ENCODE results near the gene LINGO1. TPM values are rescaled to one million over a fixed set of nuclear protein-coding genes. Genes with fewer than 3 reads are reported as not detected.

Gene LINGO1
- total and polyA plus RNA-seq, 2 of the 8 experiments (the other 6 are each of a cell fraction or from before 2014, with no cell fraction given), result 57.1 to 114 TPM

- TF ChIP-seq CHD7 (IDR thresholded peaks at IDR 0.05; ENCODE audit: insufficient replicate concordance, low read length) (no peak), TBP (IDR thresholded peaks at IDR 0.05; ENCODE audit: low read depth, low read length) (no peak)
These were observed 12.4 kb downstream of the LINGO1 start (continued) for GRCh38 chr15:77620297-77620696.

All from H1 (cell line).